Uterus (tissue), 2 donors: ENCODE results near the gene KDF1.

Experiments used
- CTCF ChIP-seq, 4 experiments: fragments of 200-600 bp in 2 of 4; fragments of 450-650 bp in 2 of 4; sonication (generic) in 2 of 4; IDR thresholded peaks; one replicate each; pipeline ENCODE4 v1.5.1; 2016 to 2019; ENCODE audit warnings: antibody characterized with exemption in 4 of 4, mild to moderate bottlenecking in 2 of 4, moderate library complexity in 1 of 4
- POLR2A ChIP-seq, 2 donors: fragments of 450-650 bp; IDR thresholded peaks; one replicate each; pipeline ENCODE4 v1.6.1; 2016; ENCODE audit warnings: antibody characterized with exemption in 2 of 2, mild to moderate bottlenecking in 1 of 2, moderate library complexity in 1 of 2

GRCh38 chr1:26996665-26997064 lies 36.4 kb upstream of the KDF1 start:
- TF ChIP-seq CTCF (IDR thresholded peaks at IDR 0.05) = no peak
- TF ChIP-seq POLR2A (IDR thresholded peaks at IDR 0.05) = no peak
